SU-DHL-6 (cell line): Measurements from ENCODE around the gene LEMD3.

Experiments
- EZH2phosphoT487 ChIP-seq: fragments of 200-600 bp; sonication (generic), shearing (Covaris generic); conservative IDR thresholded peaks from 2 replicates; pipeline ENCODE4 v1.6.1; 2018; ENCODE audit warnings: mild to moderate bottlenecking, antibody characterized with exemption, low read length, moderate library complexity, mixed read lengths
- TF ChIP-seq, protein P1 (sequence below): fragments of 200-600 bp; sonication (generic); IDR thresholded peaks from one replicate; pipeline ENCODE4 v1.5.1; 2017; ENCODE audit warnings: antibody characterized with exemption, mild to moderate bottlenecking, low read length, moderate library complexity; ENCODE audit not compliant: insufficient read depth, poor library complexity, severe bottlenecking

DNA sequence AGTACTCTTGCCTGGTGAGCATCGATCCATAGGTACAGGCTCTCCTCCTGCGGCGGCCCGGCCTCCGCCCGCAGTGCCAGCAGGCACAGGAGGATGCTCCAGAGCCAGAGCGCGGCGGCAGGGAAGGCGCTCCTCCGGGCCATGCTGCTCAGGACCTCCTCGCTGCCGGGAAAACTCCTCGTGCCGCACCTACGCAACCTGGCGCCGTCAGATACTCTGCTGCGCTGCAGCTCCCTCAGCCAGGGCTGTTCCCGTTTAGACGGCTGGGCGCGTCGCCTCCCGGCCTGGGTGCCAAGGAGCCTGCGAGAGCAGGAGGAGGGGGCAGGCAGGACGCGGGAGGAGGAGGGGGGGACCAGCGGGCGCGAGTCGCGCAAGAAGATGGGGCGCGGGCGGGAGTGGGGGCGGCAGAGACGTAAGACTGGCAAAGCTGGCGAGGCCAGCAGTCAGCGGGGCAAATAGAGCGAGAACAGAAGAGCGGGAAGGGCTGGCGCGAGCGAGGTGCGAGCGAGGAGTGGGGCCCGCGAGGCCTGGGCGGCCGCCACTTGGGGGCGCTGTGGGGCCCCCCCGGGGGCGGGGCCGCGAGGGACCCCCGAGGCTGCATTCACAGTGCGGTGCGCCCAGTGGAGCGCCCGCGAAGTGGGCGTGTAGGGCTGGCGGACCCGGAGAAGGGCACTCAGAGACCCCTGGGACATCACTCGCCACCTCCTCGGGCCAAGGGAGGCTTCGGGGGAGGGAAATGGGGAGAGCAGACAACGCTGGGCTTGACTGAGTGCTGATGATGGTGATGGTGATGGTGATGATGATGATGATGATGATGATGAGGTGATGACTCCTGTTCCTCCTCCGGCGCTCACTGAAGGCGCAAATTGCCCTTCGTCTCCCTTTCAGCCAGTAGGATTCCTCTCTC lies 48.1 kb upstream of the LEMD3 start, which contains the start of gene WIF1:
- TF ChIP-seq, protein P1, sequence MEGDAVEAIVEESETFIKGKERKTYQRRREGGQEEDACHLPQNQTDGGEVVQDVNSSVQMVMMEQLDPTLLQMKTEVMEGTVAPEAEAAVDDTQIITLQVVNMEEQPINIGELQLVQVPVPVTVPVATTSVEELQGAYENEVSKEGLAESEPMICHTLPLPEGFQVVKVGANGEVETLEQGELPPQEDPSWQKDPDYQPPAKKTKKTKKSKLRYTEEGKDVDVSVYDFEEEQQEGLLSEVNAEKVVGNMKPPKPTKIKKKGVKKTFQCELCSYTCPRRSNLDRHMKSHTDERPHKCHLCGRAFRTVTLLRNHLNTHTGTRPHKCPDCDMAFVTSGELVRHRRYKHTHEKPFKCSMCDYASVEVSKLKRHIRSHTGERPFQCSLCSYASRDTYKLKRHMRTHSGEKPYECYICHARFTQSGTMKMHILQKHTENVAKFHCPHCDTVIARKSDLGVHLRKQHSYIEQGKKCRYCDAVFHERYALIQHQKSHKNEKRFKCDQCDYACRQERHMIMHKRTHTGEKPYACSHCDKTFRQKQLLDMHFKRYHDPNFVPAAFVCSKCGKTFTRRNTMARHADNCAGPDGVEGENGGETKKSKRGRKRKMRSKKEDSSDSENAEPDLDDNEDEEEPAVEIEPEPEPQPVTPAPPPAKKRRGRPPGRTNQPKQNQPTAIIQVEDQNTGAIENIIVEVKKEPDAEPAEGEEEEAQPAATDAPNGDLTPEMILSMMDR: no peak
- no peak for TF ChIP-seq EZH2phosphoT487
